ENCODE results near the gene AURKAIP1.

Gene AURKAIP1

GRCh38 chr1:1331068-1331965, 43.7 kb downstream of the AURKAIP1 start, which contains the start of gene TAS1R3:
TSS of gene TAS1R3 (plus strand) at chr1:1331280. CDS start at chr1:1331346, 66 bp downstream.
- DNase-seq, result no peak

- no peak for DNase-seq
Observed at GRCh38 chr1:1330366-1331067, 44.5 kb downstream of the AURKAIP1 start.

GRCh38 chr1:1329304-1330210, 45.5 kb downstream of the AURKAIP1 start:
- DNase-seq, result no peak

- DNase-seq, result no peak
Observed at GRCh38 chr1:1328254-1328653, 46.8 kb downstream of the AURKAIP1 start.

- DNase-seq, result no peak
Observed at GRCh38 chr1:1327291-1327690, 47.7 kb downstream of the AURKAIP1 start.

GRCh38 chr1:1326075-1326605, 48.9 kb downstream of the AURKAIP1 start:
- DNase-seq, result no peak

GRCh38 chr1:1325288-1326074, 49.5 kb downstream of the AURKAIP1 start:
- no peak for DNase-seq

GRCh38 chr1:1324524-1325287, 50.3 kb downstream of the AURKAIP1 start, which contains the start of the genes CPTP and INTS11:
TSS of gene CPTP (plus strand) at chr1:1324802. CDS start at chr1:1326911, 2,109 bp downstream.
TSS of gene INTS11 (minus strand) at chr1:1324660. CDS start at chr1:1324608, 52 bp downstream.
- DNase-seq, result peak; percentile 97

GRCh38 chr1:1324084-1324523, 50.9 kb downstream of the AURKAIP1 start:
- no peak for DNase-seq

All from right forelimb (tissue), 1 donor.